ENCODE measurements around the gene GRIK4. TPM values are rescaled to one million over a fixed set of nuclear protein-coding genes. Genes with fewer than 3 reads are reported as not detected.

GRIK4 gene
- polyA plus RNA-seq, 1 donor from 2014 or later, result 3.4 TPM

DNA sequence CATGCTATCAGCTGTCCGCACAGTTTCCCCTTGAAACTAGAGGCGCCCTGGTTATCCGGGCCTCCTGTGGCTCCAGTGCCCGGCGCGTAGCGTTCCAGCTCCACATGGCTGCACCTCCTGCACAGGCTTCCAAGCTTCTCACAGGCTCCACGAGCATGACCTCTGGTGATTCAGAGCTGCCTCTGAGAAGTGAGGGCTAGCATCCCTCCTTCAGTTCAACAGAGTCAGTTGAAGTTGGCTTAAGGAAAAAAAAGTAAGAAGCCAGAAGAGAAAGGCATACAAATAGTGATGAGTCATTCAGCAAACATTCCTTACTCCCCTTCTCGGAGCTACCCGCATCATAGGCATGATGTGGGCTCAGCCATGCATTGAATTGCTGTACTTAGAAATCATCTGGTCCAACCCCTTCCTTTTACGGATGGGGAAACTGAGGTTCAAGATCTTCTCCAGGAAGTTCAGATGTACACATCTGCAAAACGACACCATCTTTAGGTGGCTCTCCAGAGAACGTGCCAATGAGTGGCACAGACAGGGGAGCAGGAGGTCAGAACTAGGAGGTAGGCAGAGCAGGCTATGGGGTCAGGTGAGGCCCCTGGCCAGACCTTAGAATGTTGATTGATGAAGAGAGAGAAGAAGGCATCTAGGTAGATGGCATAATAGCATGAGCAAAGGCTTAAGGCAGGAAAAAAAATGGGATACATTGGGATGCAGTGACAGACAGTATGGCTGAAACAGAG lies 296.0 kb downstream of the GRIK4 start:
- no peak overlapping the region for H3K27ac ChIP-seq (ENCODE audit: low read length)
- H4K20me1 ChIP-seq (ENCODE audit: insufficient read depth), result no peaks in the 10 kb centered on the region
- TF ChIP-seq, protein P1, sequence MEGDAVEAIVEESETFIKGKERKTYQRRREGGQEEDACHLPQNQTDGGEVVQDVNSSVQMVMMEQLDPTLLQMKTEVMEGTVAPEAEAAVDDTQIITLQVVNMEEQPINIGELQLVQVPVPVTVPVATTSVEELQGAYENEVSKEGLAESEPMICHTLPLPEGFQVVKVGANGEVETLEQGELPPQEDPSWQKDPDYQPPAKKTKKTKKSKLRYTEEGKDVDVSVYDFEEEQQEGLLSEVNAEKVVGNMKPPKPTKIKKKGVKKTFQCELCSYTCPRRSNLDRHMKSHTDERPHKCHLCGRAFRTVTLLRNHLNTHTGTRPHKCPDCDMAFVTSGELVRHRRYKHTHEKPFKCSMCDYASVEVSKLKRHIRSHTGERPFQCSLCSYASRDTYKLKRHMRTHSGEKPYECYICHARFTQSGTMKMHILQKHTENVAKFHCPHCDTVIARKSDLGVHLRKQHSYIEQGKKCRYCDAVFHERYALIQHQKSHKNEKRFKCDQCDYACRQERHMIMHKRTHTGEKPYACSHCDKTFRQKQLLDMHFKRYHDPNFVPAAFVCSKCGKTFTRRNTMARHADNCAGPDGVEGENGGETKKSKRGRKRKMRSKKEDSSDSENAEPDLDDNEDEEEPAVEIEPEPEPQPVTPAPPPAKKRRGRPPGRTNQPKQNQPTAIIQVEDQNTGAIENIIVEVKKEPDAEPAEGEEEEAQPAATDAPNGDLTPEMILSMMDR (IDR thresholded peaks at IDR 0.05; ENCODE audit: poor library complexity, severe bottlenecking), result no peak
- TF ChIP-seq TAF1 (IDR thresholded peaks at IDR 0.05; ENCODE audit: low read depth), result no peak
- TF ChIP-seq SMC3 (conservative IDR thresholded peaks at IDR 0.05; ENCODE audit: poor library complexity), result no peak
- no peaks in the 10 kb centered on the region for H3F3A ChIP-seq (ENCODE audit: insufficient read depth, low read length, poor library complexity, severe bottlenecking)
- H3K9me2 ChIP-seq (ENCODE audit: insufficient read depth, low read length), result no peaks in the 10 kb centered on the region
- H3K9me3 ChIP-seq (ENCODE audit: low read length), result no peaks in the 10 kb centered on the region
- no peak overlapping the region for H3K4me3 ChIP-seq (ENCODE audit: low read length)
- H3K9ac ChIP-seq (ENCODE audit: low read length), result no peak overlapping the region
- no peaks in the 10 kb centered on the region for H3K27me3 ChIP-seq (ENCODE audit: insufficient read depth, low read depth, low read length)
- H3K79me2 ChIP-seq (replicated peaks; ENCODE audit: insufficient read depth, low read length), result no peaks in the 10 kb centered on the region
- no peak overlapping the region for H2AFZ ChIP-seq (ENCODE audit: low read depth, low read length)
- no peak overlapping the region for H3K4me2 ChIP-seq (ENCODE audit: low read length)
- no peaks in the 10 kb centered on the region for H3K36me3 ChIP-seq (ENCODE audit: insufficient read depth, low read length)

DNA sequence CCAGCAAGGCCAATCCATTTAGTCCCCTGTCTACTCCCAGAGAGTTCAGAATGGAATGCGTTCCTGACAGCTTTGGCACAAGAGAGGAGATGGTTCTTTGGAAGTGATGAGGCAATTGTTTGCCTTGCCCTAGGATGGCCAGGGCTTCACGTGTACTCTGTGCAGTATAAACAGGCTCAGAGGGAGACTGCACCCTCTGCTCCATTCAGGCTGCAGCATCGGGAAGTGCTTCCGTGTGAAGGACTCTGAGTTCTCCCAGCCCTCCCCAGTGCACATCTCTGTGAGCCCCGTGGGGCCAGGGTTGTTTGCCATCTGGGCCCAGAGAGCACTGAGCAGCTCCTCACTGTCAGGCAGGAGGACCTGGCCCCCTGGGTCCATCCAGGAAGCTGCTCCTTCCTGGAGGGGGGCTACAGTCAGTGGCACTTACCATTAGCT lies 297.1 kb downstream of the GRIK4 start:
- Histone ChIP-seq H4K20me1 (ENCODE audit: insufficient read depth) (no peaks in the 10 kb centered on the region), H3K27me3 (ENCODE audit: insufficient read depth, low read depth, low read length) (no peaks in the 10 kb centered on the region), H3K4me3 (ENCODE audit: low read length) (no peak overlapping the region), H3K4me2 (ENCODE audit: low read length) (no peak overlapping the region), H3K9me2 (ENCODE audit: insufficient read depth, low read length) (no peaks in the 10 kb centered on the region), H3K9ac (ENCODE audit: low read length) (no peak overlapping the region), H3K79me2 (replicated peaks; ENCODE audit: insufficient read depth, low read length) (no peaks in the 10 kb centered on the region), H3K9me3 (ENCODE audit: low read length) (no peaks in the 10 kb centered on the region), H2AFZ (ENCODE audit: low read depth, low read length) (no peak overlapping the region), H3K36me3 (ENCODE audit: insufficient read depth, low read length) (no peaks in the 10 kb centered on the region), H3F3A (ENCODE audit: insufficient read depth, low read length, poor library complexity, severe bottlenecking) (no peaks in the 10 kb centered on the region), H3K27ac (ENCODE audit: low read length) (no peak overlapping the region)
- TF ChIP-seq, protein P1 (IDR thresholded peaks at IDR 0.05; ENCODE audit: poor library complexity, severe bottlenecking), result no peak
- TF ChIP-seq MXI1 (conservative IDR thresholded peaks at IDR 0.05; ENCODE audit: poor library complexity, severe bottlenecking) (no peak), RAD21 (conservative IDR thresholded peaks at IDR 0.05) (no peak), SMC3 (conservative IDR thresholded peaks at IDR 0.05; ENCODE audit: poor library complexity) (no peak), EZH2 (IDR thresholded peaks at IDR 0.05; ENCODE audit: borderline replicate concordance, insufficient read depth, low read length, poor library complexity, severe bottlenecking) (no peak), POLR2AphosphoS5 (IDR thresholded peaks at IDR 0.05) (no peak), TAF1 (IDR thresholded peaks at IDR 0.05; ENCODE audit: low read depth) (no peak), EP300 (conservative IDR thresholded peaks at IDR 0.05; ENCODE audit: poor library complexity, severe bottlenecking) (no peak)
- TF ChIP-seq, protein P2, sequence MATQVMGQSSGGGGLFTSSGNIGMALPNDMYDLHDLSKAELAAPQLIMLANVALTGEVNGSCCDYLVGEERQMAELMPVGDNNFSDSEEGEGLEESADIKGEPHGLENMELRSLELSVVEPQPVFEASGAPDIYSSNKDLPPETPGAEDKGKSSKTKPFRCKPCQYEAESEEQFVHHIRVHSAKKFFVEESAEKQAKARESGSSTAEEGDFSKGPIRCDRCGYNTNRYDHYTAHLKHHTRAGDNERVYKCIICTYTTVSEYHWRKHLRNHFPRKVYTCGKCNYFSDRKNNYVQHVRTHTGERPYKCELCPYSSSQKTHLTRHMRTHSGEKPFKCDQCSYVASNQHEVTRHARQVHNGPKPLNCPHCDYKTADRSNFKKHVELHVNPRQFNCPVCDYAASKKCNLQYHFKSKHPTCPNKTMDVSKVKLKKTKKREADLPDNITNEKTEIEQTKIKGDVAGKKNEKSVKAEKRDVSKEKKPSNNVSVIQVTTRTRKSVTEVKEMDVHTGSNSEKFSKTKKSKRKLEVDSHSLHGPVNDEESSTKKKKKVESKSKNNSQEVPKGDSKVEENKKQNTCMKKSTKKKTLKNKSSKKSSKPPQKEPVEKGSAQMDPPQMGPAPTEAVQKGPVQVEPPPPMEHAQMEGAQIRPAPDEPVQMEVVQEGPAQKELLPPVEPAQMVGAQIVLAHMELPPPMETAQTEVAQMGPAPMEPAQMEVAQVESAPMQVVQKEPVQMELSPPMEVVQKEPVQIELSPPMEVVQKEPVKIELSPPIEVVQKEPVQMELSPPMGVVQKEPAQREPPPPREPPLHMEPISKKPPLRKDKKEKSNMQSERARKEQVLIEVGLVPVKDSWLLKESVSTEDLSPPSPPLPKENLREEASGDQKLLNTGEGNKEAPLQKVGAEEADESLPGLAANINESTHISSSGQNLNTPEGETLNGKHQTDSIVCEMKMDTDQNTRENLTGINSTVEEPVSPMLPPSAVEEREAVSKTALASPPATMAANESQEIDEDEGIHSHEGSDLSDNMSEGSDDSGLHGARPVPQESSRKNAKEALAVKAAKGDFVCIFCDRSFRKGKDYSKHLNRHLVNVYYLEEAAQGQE (IDR thresholded peaks at IDR 0.05; ENCODE audit: borderline replicate concordance), result no peak

Measured in neural cell (in vitro differentiated cells).